Measurements from ENCODE around the gene TNFRSF9. TPM values are rescaled to one million over a fixed set of nuclear protein-coding genes. Genes with fewer than 3 reads are reported as not detected.

The TNFRSF9 gene
- polyA plus RNA-seq, 1 donor, result 0.12 TPM

DNA sequence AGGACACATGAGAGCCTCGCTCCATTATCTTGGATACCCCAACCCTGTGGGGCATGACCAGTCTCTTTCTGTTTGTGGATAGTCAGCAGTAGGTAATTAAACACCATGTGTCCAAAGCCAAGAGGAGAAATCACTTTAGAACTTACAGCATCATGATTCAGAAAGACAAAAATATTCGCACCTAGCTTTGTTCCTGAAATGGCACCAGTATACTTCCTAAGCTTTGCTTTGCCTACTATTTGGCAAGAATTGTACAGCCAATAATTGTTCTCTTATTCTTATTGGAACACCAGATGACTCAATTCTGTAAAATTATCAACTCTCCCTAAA, 24.2 kb downstream of the TNFRSF9 start:
- DNase-seq, result no peak

DNA sequence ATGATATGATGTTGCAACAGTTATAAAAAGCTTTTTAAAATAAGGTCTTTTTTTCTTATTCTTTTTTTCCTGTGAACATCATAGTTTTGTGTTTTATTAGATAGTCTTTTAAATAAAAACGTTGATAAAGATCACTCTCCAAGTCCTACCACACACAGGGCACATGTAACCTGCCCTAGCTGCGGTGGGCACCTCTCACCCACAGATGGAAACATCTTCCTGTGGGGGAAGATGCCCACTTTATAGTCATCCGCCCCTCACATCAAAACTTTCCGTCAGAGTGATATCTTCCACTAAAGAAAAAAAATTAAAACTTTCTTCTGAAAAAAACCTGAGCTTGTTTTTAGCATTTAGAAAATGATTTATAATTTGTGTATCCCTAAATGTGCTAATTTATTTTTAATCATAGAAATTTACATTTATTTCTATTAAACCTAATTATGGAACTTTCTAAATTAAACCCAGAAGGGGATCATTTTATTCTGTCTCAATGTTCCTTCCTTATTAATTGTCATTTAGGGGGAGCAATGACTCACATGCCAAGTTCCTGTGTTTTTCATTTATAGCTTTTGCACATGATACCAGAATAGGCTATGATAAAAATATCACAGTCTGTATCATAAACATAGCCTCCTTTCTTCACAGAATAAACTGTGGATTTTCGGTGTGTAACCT, 24.7 kb downstream of the TNFRSF9 start:
- DNase-seq, result no peak

DNA sequence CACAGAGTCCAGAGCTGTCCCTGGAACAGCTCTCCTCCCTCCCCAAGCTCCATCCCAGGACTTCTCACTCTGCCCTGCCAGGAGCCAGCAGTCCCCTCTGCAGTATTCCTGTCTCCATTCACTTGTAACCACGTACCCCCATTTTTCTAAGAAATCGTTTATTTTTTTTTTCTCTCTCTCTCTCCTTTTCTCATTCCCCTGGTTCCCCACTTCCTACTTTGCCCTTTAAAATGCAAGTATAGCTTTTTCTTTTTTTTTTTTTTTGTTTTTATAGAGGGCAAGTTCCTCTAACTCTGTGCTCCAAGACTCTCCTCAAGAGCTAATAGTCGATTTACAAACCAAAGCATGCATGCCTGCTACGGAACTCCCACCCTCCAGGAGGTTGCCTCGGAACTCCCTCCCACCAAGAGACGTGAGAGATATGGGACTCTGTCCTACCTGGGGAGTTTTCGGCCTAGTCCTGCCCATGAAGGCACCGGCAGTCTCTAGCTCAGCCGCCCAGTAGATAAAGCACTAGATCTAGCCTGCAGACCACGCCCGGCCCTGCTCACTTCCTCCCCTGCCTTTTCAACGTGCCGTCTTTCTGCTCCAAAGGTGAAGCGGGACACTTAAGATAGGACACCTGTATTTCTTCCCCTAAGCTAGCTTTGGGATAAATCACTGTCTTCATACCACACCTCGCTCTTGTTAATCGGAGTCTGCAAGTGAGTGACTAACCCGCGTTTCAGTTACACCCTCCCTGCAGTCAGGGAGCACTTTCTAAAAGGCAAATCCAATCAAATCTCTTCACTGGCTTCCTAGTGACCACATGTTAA, 27.7 kb downstream of the TNFRSF9 start:
- DNase-seq, result no peak

DNA sequence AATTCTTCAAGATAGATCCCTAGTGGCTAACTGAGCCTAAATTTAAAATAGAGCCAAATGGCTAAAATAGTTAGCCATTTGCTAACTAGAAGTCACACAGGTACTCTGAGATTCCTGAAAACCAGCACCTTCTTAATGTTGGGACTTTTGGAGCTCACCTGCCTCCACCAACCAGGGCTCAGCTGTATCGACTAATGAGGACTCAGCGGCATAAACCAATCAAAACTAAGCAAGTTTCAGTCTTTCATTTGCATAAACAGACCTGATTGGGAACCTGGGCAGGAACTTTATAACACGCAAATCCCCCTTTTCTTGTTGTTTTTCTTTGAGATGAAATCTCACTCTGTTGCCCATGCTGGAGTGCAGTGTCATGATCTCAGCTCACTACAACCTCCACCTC, 28.5 kb downstream of the TNFRSF9 start:
- no peak for DNase-seq

DNA sequence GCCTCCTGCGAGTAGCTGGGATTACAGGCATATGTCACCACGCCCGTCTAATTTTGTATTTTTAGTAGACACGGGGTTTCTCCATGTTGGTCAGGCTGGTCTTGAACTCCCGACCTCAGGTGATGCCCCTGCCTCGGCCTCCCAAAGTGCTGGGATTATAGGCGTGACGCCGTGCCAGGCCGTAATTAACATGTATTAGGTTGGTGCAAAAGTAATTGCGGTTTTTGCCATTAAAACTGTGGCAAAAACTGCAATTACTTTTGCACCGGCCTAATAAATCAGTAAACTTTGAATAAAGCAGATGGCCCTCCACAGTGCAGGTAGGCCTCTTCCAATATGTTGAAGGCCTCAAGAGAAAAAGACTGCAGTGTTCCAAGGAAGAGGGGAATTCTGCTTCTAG, 35.4 kb downstream of the TNFRSF9 start:
- no peak for DNase-seq

DNA sequence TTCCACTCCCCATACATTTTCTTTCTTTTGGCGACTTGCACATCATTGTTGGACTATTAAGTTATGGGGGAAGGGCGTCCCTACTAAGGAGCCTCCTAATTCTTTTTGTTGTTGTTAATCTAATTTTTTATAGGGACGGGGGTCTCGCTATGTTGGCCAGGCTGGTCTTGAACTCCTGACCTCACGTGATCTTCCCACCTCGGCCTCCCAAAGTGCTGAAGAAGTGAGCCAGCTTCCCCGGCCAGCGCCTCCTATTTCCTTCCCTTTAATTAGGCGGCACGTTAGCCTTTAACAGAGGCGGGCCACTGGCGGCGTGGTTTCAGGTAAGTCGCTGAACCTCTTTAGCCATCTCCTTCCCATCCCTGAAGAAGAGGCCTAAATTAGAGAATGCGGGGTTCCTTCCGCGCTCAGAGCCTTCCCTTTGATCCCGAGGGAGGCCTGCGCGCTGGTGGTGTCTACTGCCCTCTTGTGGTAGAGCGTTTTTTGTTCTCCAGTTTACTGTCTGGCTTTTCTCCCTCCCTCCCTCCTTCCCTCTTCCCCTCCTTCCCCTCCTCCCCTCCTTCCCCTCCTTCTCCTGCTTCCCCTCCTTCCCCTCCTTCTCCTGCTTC, 38.1 kb downstream of the TNFRSF9 start:
- DNase-seq, result peak; percentile 51

DNA sequence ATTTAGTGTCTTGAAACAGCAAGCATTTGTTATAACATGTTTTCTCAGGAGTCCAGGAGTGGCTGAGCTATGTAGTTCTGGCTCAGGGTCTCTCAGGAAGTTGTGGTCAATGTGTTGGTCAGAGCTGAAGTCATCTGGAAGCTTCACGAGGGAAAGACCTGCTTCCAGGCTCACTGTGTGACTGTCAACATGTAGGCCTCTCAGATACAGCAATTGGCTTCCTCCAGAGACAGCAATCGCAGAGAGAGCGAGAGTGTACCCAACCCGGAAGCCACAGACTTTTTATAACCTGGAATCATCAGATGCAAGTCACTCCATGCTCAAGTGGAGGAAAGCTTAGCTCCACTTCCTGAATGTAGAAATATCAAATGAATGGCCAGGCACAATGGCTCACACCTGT, 40.9 kb downstream of the TNFRSF9 start:
- no peak for DNase-seq

DNA sequence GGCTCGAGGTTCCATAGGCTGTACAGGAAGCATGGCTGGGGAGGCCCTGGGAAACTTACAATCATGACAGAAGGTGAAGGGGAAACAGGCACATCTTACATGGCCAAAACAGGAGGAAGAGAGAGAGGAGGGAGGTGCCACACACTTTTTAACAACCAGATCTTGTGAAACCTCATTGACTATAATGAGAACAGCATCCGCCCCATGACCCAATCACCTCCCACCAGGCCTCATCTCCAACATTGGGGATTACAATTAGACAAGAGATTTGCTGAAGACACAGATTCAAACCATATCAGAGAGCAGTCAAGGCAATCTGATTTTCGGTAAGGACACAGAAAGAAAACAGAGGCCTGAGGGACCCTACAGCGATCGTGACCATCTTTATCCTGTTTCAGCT, 41.7 kb downstream of the TNFRSF9 start:
- DNase-seq, result no peak

DNA sequence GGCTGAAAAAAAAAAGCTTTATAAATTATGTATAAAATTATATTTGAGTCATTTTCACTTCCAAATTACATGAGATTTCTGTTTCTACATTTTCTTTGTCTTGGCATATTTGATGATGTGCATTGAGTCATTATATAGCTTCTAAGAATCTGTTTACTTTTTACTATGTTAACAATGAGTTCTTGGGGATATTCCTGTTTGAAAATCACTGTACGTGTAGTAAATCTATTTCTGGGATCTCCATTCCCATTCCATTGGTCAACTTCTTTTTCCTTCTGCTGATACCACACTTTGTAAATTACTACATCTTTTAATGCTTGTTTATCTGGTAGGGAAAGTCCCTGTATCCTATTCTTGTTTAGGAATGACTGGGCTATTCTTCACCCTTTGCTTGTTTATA, 43.6 kb downstream of the TNFRSF9 start:
- no peak for DNase-seq

DNA sequence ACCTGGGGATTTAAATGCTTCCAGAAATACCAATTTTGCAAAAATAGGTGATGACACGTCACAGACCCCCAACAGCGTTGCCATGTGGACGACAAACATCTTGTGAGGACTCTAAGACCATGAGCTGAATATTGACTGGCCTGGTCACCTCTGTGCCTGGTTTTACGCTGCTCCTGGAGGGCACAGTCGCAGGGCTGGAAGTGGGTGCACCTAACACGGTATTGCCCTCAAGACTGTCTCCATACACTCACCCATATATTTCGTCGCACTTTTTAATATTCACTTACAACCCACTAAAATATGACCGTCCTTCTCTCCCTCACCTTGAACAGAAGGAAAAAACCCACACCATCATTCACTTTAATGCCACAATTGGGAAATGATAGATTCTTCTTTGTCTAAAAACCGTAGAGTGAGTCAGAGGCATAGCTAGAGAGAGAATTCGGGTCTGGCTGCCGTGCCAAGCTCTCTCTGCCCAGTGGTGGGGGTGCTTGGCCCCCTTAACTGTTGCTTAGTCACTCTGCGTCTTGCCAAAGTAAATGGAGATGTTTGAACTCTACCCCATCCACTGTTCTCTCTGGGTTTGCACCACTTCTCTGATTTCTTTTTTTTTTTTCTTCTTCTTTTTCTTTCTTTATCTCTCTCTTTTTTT, 47.0 kb downstream of the TNFRSF9 start:
- no peak for DNase-seq

DNA sequence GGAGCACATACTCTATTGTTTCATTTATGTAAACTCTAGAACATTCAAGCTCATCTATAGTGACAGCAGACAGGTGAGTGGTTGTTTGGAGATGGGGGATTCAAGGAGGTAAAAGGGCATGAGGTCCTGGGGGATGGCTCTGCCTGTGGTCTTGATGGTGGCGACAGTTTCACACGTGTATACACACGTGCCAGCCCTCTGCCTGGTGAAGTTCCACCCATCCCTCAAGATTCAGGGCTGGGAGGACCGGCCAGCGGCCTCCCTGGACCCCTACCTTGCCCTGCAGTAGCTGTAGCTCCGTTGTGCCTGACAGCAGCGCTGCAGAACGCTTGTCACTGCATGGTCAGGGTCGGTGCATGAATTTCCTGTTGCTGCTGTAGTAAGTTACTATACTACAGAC, 48.8 kb downstream of the TNFRSF9 start:
- no peak for DNase-seq

DNA sequence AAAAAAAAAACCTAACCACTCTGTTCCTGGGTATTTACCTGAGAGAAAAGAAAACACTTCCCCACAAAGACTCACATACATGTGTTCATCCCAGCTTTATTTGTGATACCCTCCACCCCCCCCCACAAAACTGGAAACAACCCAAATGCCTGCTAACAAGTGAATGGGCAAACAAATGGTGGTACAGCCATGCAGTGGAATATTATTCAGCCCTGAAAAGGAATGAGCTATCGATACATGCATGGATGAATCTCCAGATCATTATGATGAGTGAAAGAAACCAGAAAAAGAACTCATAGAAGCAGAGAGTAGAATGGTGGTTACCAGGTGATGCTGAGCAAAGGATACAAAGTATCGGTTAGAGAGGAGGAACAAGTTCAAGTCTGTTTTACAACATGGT, 49.8 kb downstream of the TNFRSF9 start:
- no peak for DNase-seq

DNA sequence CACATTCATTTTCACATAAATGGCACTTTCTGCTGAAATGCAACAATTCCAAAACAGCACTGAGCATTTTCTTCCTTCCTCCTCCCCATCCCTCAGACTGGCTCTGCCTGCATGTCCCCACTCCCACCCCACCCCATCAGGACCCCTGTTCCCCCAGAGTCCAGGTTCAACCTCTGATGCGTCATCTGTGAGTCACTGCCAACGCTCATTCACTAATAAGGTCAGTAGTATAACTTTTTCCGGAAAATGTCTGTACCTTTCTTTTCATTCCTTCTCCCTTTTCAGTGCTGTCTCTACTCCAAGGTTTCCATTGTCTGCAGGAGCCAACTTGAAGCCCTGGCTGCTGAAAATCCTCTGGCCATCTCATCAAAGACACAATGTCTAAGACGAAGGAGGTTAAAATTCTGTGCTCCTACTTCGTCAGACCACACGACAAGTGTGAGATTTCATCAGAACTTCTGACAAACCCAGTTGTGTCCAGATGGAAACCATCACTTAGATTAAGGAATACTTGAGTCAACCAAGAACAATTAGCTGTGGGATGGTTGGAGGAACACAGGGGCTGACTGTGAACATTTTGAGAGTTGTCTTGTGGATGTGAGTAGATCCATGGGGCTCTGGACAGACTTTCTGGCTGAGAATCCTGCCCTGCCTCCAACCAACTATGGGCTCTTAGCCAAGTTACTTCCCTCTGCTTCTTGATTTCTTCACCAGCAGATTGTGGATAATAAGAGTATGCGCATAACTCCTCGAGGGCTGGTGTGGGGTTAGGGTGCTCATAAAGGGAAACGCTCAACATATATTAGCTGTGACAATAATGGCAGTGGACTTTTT, 52.2 kb downstream of the TNFRSF9 start:
- no peak for DNase-seq

DNA sequence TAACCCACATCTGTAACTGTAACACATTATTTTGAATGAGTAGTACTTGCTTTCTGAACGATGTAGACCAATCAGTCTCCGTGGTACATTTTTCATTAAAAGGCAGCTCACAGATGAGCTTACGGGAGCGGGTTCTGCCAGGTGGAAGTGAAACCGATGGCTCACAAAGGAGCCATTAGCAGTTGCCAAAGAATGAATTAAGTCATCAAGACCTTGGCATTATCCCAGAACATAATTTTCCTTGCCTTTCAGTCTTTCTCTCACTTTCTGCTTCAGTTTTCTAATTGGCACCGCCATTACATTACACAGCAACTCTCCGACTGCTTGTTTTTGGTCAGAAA, 54.3 kb downstream of the TNFRSF9 start:
- no peak for DNase-seq

DNA sequence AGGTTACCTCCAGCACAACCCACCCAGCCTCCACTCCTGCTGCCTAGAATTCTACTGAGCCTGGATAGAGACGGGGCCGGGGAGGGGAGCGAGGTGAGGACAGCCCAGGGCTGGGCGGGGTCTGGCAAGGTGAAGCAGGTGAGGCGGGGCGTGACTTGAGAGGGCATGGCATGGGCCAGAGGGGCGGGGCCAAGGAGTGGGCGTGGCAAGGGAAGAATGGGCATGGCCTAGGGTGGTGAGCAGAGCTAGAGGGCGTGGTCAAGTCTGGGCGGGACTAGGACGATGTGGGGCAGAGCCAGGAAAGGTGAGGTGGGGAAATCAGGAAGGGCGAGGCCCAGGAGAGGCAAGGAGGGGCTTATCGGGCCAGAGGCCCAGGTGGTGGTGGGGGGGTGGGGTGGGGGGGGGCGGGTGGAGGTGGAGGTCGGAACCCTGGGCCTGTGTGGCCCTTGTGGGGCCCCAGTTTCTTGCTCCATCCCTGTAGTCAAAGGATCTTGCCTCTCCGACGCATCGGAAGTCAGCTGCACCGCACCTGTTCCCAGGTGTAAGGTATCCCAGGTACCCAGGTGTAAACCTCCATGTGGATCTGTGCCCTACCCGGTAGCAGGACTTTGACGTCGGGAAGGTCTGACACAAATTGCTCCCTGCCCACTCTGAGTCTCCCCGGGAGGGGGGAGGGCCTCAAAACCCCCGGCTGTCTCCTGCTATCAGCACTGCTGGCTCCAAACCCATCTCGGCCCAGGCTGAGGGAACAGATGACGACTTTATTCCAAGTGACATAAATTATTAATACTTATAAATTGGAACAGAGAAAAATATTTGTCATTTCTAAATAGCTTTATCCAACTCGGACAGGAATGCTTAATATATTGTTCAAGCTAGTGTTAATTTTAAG, 54.9 kb downstream of the TNFRSF9 start:
- no peak for DNase-seq

DNA sequence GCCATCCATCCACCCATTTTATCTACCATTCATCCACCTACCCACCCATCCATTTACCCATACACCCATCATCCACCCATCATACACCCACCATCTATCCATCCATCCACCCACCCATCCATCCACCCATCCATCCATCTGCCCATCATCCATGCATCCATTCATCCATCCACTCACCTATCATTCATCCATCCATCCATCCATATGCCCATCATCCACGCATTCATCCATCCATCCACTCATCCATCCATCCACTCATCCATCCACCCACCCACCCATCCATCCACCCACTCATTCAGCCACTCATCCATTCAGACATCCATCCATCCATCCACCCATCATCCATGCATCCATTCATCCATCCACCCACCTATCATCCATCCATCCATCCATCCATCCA, 55.9 kb downstream of the TNFRSF9 start:
- DNase-seq, result no peak

DNA sequence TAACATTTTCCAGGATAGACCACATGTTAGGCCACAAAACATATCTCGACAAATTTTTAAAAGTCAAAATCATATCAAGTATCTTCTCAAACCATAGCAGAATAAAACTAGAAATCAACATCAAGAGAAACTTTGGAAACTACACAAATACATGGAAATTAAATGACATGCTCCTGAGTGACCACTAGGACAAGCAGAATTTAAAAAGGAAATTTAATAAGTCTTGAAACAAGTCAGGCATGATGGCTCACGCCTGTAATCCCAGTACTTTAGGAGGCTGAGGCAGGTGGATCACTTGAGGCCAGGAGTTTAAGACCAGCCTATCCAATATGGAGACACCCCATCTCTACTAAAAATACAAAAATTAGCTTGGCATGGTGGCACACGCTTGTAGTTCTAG, 61.4 kb downstream of the TNFRSF9 start:
- DNase-seq, result no peak

DNA sequence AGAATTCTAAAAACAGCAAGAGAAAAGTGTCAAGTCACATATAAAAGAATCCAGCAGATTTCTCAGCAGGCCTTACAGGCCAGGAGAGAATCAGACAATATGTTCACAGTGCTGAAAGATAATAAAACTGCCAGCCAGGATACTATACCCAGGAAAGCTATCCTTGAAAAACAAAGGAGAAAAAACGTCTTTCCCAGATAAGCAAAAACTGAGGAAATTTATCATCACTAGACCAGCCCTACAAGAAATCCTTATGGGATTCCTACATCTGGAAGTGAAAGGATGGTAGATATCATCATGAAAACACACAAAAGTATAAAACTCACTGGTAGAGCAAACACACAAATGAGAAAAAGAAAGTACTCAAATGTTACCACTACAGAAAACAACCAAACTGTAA, 62.6 kb downstream of the TNFRSF9 start:
- no peak for DNase-seq

DNA sequence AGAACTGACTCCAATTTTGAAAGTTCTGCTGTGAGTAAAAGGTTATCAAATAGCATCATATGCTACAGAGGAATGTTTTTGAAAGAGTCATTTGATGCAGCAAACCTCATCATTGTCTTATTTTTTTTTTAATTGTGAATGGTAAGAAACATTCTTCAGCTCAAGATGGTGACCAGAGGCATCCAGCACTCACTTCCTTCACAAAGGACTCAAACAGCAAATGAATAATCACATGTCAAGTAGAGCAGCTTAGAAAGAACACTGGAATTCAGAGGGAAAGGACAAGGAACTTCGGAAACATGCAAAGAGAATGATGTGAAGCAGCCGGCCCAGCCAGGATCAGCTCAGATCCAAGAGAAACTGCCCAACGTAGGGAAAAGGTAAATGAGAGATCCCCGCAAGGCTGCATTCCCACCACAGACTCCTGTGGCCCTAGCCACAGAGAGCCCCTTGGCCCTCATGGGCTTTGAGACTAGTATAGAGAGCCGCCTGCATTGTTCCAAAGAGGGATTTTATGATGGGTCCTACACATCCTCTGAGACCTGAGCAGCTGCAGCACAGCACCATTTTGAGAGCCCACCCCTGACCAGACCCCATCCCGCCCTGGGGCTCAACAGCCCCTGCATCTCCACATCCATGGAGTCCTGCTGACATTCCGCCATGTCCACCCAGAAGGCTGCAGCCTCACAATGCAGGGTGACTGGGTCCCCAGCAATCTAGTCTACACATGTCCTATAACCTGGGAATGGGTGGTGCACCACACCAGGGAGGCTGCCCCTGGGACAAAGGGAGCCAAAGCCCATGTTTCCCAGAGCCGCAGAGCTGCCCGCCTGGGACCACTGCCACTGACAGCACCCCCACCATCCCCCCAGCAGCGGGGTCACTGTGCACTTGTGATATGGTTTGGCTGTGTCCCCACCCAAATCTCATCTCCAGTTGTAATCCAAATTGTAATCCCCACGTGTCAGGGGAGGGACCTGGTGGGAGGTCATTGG, 66.5 kb downstream of the TNFRSF9 start:
- DNase-seq, result no peak

DNA sequence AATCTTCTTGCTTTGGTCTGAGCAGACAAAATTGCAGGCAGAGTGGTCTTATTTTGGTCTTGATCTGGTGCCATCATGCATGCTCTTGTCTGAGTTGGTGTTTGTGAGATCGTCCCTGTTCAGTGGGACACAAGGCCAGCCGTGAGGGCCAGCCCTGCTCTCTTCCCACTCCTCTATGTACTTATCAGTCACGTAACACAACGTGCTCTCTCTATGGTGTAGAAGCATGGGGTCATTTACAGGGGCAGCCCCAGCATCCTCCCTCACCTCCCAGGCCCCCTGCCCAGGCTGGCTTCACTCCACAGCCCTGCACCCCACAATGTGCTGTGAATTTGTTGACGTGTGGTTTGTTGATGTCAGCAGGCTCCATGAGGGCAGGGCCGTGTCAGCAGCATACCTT, 69.5 kb downstream of the TNFRSF9 start:
- DNase-seq, result no peak

Measured in hindlimb muscle (tissue), 1 donor.